ENCODE data around the gene SORCS1. TPM values are rescaled to one million over a fixed set of nuclear protein-coding genes. Genes with fewer than 3 reads are reported as not detected.

The SORCS1 gene
- total and polyA plus RNA-seq, 2 experiments from 2014 or later = 2.9 to 8.9 TPM

DNA sequence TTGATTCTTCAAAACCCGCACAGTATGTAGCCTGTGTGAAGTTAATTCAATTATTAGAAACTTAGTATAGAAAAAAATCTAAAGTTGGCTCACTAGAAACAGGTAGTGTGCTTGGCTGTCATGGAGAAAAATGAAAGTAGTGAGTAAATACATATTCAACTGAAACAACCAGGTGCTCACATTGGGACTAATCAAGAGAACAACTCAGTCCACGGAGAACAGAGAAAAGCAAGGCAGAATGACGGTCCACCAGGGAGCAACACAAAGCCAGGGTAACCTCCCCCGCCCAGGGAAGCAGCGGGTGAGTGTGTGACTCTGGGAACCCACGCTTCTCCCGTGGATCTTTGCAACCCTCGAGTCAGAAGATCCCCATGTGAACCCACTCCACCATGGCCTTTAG lies 300.5 kb downstream of the SORCS1 start (continued):
- TF ChIP-seq, protein P1, sequence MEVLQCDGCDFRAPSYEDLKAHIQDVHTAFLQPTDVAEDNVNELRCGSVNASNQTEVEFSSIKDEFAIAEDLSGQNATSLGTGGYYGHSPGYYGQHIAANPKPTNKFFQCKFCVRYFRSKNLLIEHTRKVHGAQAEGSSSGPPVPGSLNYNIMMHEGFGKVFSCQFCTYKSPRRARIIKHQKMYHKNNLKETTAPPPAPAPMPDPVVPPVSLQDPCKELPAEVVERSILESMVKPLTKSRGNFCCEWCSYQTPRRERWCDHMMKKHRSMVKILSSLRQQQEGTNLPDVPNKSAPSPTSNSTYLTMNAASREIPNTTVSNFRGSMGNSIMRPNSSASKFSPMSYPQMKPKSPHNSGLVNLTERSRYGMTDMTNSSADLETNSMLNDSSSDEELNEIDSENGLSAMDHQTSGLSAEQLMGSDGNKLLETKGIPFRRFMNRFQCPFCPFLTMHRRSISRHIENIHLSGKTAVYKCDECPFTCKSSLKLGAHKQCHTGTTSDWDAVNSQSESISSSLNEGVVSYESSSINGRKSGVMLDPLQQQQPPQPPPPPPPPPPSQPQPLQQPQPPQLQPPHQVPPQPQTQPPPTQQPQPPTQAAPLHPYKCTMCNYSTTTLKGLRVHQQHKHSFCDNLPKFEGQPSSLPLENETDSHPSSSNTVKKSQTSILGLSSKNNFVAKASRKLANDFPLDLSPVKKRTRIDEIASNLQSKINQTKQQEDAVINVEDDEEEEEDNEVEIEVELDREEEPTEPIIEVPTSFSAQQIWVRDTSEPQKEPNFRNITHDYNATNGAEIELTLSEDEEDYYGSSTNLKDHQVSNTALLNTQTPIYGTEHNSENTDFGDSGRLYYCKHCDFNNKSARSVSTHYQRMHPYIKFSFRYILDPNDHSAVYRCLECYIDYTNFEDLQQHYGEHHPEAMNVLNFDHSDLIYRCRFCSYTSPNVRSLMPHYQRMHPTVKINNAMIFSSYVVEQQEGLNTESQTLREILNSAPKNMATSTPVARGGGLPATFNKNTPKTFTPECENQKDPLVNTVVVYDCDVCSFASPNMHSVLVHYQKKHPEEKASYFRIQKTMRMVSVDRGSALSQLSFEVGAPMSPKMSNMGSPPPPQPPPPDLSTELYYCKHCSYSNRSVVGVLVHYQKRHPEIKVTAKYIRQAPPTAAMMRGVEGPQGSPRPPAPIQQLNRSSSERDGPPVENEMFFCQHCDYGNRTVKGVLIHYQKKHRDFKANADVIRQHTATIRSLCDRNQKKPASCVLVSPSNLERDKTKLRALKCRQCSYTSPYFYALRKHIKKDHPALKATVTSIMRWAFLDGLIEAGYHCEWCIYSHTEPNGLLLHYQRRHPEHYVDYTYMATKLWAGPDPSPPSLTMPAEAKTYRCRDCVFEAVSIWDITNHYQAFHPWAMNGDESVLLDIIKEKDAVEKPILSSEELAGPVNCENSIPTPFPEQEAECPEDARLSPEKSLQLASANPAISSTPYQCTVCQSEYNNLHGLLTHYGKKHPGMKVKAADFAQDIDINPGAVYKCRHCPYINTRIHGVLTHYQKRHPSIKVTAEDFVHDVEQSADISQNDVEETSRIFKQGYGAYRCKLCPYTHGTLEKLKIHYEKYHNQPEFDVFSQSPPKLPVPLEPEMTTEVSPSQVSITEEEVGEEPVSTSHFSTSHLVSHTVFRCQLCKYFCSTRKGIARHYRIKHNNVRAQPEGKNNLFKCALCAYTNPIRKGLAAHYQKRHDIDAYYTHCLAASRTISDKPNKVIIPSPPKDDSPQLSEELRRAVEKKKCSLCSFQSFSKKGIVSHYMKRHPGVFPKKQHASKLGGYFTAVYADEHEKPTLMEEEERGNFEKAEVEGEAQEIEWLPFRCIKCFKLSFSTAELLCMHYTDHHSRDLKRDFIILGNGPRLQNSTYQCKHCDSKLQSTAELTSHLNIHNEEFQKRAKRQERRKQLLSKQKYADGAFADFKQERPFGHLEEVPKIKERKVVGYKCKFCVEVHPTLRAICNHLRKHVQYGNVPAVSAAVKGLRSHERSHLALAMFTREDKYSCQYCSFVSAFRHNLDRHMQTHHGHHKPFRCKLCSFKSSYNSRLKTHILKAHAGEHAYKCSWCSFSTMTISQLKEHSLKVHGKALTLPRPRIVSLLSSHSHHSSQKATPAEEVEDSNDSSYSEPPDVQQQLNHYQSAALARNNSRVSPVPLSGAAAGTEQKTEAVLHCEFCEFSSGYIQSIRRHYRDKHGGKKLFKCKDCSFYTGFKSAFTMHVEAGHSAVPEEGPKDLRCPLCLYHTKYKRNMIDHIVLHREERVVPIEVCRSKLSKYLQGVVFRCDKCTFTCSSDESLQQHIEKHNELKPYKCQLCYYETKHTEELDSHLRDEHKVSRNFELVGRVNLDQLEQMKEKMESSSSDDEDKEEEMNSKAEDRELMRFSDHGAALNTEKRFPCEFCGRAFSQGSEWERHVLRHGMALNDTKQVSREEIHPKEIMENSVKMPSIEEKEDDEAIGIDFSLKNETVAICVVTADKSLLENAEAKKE (CRISPR knock-in tag; IDR thresholded peaks at IDR 0.05) = no peak
- no peak for TF ChIP-seq CREB1 (CRISPR knock-in tag; IDR thresholded peaks at IDR 0.05; ENCODE audit: low read depth)

- peaks cover 4% of the 10 kb centered on the region for H3K27me3 Mint-ChIP-seq (ENCODE audit: insufficient read depth, low read depth, poor library complexity)
- Histone ChIP-seq H2AFZ (no peak overlapping the region), H3K27ac (ENCODE audit: low read depth) (no peak overlapping the region), H3K27me3 (ENCODE audit: insufficient read depth) (no peaks in the 10 kb centered on the region), H3K79me2 (replicated peaks; ENCODE audit: insufficient read depth) (no peaks in the 10 kb centered on the region), H3K9me2 (ENCODE audit: insufficient read depth) (no peaks in the 10 kb centered on the region), H3K4me3 (no peak overlapping the region), H3K4me1 (ENCODE audit: insufficient read depth) (no peaks in the 10 kb centered on the region), H3K4me2 (no peak overlapping the region), H4K20me1 (replicated peaks; ENCODE audit: insufficient read depth) (no peaks in the 10 kb centered on the region), H3K36me3 (ENCODE audit: insufficient read depth) (no peaks in the 10 kb centered on the region), H3F3A (replicated peaks; ENCODE audit: low read depth) (no peaks in the 10 kb centered on the region)
- no peak overlapping the region for H3K4me3 Mint-ChIP-seq
- ATAC-seq = peak; percentile 68
- peaks cover 8% of the 10 kb centered on the region for H3K4me1 Mint-ChIP-seq
- no peak for TF ChIP-seq EZH2 (IDR thresholded peaks at IDR 0.05; ENCODE audit: low read depth, unreplicated experiment)
- TF ChIP-seq, protein P2, sequence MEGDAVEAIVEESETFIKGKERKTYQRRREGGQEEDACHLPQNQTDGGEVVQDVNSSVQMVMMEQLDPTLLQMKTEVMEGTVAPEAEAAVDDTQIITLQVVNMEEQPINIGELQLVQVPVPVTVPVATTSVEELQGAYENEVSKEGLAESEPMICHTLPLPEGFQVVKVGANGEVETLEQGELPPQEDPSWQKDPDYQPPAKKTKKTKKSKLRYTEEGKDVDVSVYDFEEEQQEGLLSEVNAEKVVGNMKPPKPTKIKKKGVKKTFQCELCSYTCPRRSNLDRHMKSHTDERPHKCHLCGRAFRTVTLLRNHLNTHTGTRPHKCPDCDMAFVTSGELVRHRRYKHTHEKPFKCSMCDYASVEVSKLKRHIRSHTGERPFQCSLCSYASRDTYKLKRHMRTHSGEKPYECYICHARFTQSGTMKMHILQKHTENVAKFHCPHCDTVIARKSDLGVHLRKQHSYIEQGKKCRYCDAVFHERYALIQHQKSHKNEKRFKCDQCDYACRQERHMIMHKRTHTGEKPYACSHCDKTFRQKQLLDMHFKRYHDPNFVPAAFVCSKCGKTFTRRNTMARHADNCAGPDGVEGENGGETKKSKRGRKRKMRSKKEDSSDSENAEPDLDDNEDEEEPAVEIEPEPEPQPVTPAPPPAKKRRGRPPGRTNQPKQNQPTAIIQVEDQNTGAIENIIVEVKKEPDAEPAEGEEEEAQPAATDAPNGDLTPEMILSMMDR (conservative IDR thresholded peaks at IDR 0.05; ENCODE audit: low read depth in 2 of 2) = peak; percentile 61 to 85
- no peaks in the 10 kb centered on the region for H3K36me3 Mint-ChIP-seq (ENCODE audit: low read depth)
- no peak overlapping the region for H3K27ac Mint-ChIP-seq
- no peaks in the 10 kb centered on the region; the same call in 2 of the 3 replicates for H3K9me3 Mint-ChIP-seq
- peak; percentile 46 for DNase-seq (ENCODE audit: low spot score)
Measured at GRCh38 chr10:106863549-106863948, 301.0 kb downstream of the SORCS1 start.

Measured in GM23338 (cell line).